Left lung (tissue), 10 donors: ENCODE measurements around the gene DGUOK. TPM values are rescaled to one million over a fixed set of nuclear protein-coding genes. Genes with fewer than 3 reads are reported as not detected.
A peak's percentile ranks its signal among the peaks of the same experiment; 100 is the strongest.

Experiments used
- ATAC-seq: fragments of 200-7000 bp; cut with Tn5 transposase; one replicate; pipeline ENCODE4 v1.9.1; 2020; ENCODE audit warnings: moderate library complexity
- DNase-seq, 4 donors: peaks; one replicate each; pipeline ENCODE4 v3.0.0-alpha.2; 2013 to 2020
- H3K27ac ChIP-seq, 2 donors: fragments of 200-600 bp; sonication (generic) in 1 of 2; one replicate each; pipeline versions ENCODE4 v1.5.0 to v1.8.0; 2020 to 2021
- H3K27me3 ChIP-seq, 2 donors: fragments of 200-600 bp; sonication (generic) in 1 of 2; one replicate each; pipeline versions ENCODE4 v1.5.0 to v1.8.0; 2020 to 2021
- H3K36me3 ChIP-seq, 2 donors: fragments of 200-600 bp; sonication (generic) in 1 of 2; one replicate each; pipeline versions ENCODE4 v1.5.0 to v1.8.0; 2020 to 2021
- H3K4me1 ChIP-seq, 2 donors: fragments of 200-600 bp; one replicate each; pipeline ENCODE4 v1.8.0; 2021
- H3K4me3 ChIP-seq, 2 donors: fragments of 200-600 bp; sonication (generic) in 1 of 2; one replicate each; pipeline versions ENCODE4 v1.5.0 to v1.8.0; 2020 to 2021; ENCODE audit warnings: mild to moderate bottlenecking in 1 of 2
- H3K9me3 ChIP-seq, 2 donors: fragments of 200-600 bp; sonication (generic) in 1 of 2; one replicate each; pipeline versions ENCODE4 v1.5.0 to v1.8.0; 2020 to 2021
- CTCF ChIP-seq, 2 donors: fragments of 200-600 bp; sonication (generic) in 1 of 2; IDR thresholded peaks; one replicate each; pipeline versions ENCODE4 v1.5.0 to v1.8.0; 2021; ENCODE audit warnings: antibody characterized with exemption in 2 of 2
- intact Hi-C, 2 donors: fragments of 100-400 bp; cut with DNase I; formaldehyde crosslinking; loops; one replicate each; pipeline versions ENCODE4 v1.11.2 to v1.14.2; 2022
- polyA plus RNA-seq, 6 donors: library from polyadenylated mRNA; unstranded; fragments of 120-200 nt; gene quantifications; one replicate each; pipeline ENCODE4 v1.2.1, GENCODE V29; 2013; ENCODE audit not compliant: insufficient read length in 6 of 6
- total RNA-seq, 2 donors: library from RNA; stranded (reverse); fragmentation: NEBNext Ultra II Directional; extraction: Animal tissue kit (Norgen Biotek cat#: 25700); gene quantifications; one replicate each; pipeline ENCODE4 v1.2.1, GENCODE V29; 2021
- donor health status: DM: no; HTN: yes; CAD: no.
- donor health status: DM: no; HTN: no; CAD: no.

The DGUOK gene
- total and polyA plus RNA-seq, 8 donors = 32.1 to 64.5 (median 60.3) TPM

- ATAC-seq = peak; percentile 77
Measured at GRCh38 chr2:73933194-73933593, 6.5 kb downstream of the DGUOK start.

GRCh38 chr2:73935641-73936040 lies 9.0 kb downstream of the DGUOK start:
- intact Hi-C loops = no loop called here
- Histone ChIP-seq H3K4me1 (peaks cover 12 to 40% of the 10 kb centered on the region in 2 donors), H3K27ac (no peak overlapping the region), H3K4me3 (no peak overlapping the region), H3K27me3 (no peaks in the 10 kb centered on the region), H3K9me3 (no peaks in the 10 kb centered on the region), H3K36me3 (peaks cover 0 to 17% of the 10 kb centered on the region in 2 donors)
- DNase-seq (no peak), ATAC-seq (no peak)
- no peak for TF ChIP-seq CTCF (IDR thresholded peaks at IDR 0.05)

More at GRCh38 chr2:73933194-73933593, 6.5 kb downstream of the DGUOK start:
- no peak overlapping the region for H3K4me3 ChIP-seq
- peaks cover 8 to 64% of the 10 kb centered on the region in 2 donors for H3K4me1 ChIP-seq
- peaks cover 0 to 17% of the 10 kb centered on the region in 2 donors for H3K36me3 ChIP-seq
- H3K9me3 ChIP-seq = no peaks in the 10 kb centered on the region
- no peak overlapping the region for H3K27ac ChIP-seq
- intact Hi-C loops = no loop called here
- H3K27me3 ChIP-seq = no peaks in the 10 kb centered on the region
- no peak for TF ChIP-seq CTCF (IDR thresholded peaks at IDR 0.05)
- no peak for DNase-seq

GRCh38 chr2:73937103-73937885 lies 10.6 kb downstream of the DGUOK start:
- Histone ChIP-seq H3K4me1 (peaks cover 12 to 25% of the 10 kb centered on the region in 2 donors), H3K36me3 (peaks cover 0 to 24% of the 10 kb centered on the region in 2 donors), H3K4me3 (no peak overlapping the region), H3K27me3 (no peaks in the 10 kb centered on the region), H3K9me3 (no peaks in the 10 kb centered on the region), H3K27ac (no peak overlapping the region)
- no peak for TF ChIP-seq CTCF (IDR thresholded peaks at IDR 0.05)
- intact Hi-C loops = no loop called here
- DNase-seq = no peak
- ATAC-seq = no peak

GRCh38 chr2:73937899-73938298 lies 11.2 kb downstream of the DGUOK start:
- intact Hi-C loops = no loop called here
- H3K4me3 ChIP-seq = no peak overlapping the region
- no peak for TF ChIP-seq CTCF (IDR thresholded peaks at IDR 0.05)
- DNase-seq (no peak), ATAC-seq (no peak)
- H3K36me3 ChIP-seq = peaks cover 0 to 21% of the 10 kb centered on the region in 2 donors
- H3K27ac ChIP-seq = no peak overlapping the region
- H3K9me3 ChIP-seq = no peaks in the 10 kb centered on the region
- H3K4me1 ChIP-seq = peaks cover 12 to 19% of the 10 kb centered on the region in 2 donors
- no peaks in the 10 kb centered on the region for H3K27me3 ChIP-seq

- intact Hi-C loops = no loop called here
- DNase-seq (no peak), ATAC-seq (peak; percentile 22)
- Histone ChIP-seq H3K9me3 (no peaks in the 10 kb centered on the region), H3K27ac (no peak overlapping the region), H3K36me3 (peaks cover 0 to 21% of the 10 kb centered on the region in 2 donors), H3K27me3 (no peaks in the 10 kb centered on the region), H3K4me1 (peaks cover 10 to 12% of the 10 kb centered on the region in 2 donors), H3K4me3 (no peak overlapping the region)
- TF ChIP-seq CTCF (IDR thresholded peaks at IDR 0.05) = no peak
Measured at GRCh38 chr2:73938718-73939352, 12.2 kb downstream of the DGUOK start.
